Fibroblast of peridontal ligament (primary cell): ENCODE measurements around the gene ELL.

Experiments used
- DNase-seq: peaks from one replicate; pipeline ENCODE4 v3.0.0-alpha.2; 2010; ENCODE audit errors: extremely low read depth

ELL gene

GRCh38 chr19:18446811-18447359 lies 75.0 kb downstream of the ELL start:
- no peak for DNase-seq

GRCh38 chr19:18446145-18446810 lies 75.6 kb downstream of the ELL start:
- DNase-seq: no peak

GRCh38 chr19:18445262-18445948 lies 76.5 kb downstream of the ELL start:
- DNase-seq: no peak

GRCh38 chr19:18444513-18444912 lies 77.4 kb downstream of the ELL start:
- no peak for DNase-seq

GRCh38 chr19:18443831-18444230 lies 78.0 kb downstream of the ELL start:
- DNase-seq: no peak

GRCh38 chr19:18443406-18443805 lies 78.5 kb downstream of the ELL start:
- no peak for DNase-seq

GRCh38 chr19:18442941-18443340 lies 78.9 kb downstream of the ELL start:
- no peak for DNase-seq

GRCh38 chr19:18441804-18442788 lies 79.8 kb downstream of the ELL start:
- no peak for DNase-seq

- no peak for DNase-seq
Measured at GRCh38 chr19:18440936-18441803, 80.7 kb downstream of the ELL start.

- DNase-seq: no peak
Measured at GRCh38 chr19:18440415-18440877, 81.4 kb downstream of the ELL start.

- no peak for DNase-seq
Measured at GRCh38 chr19:18439910-18440237, 82.0 kb downstream of the ELL start.

GRCh38 chr19:18439025-18439909 lies 82.6 kb downstream of the ELL start:
- no peak for DNase-seq

GRCh38 chr19:18438331-18439024 lies 83.4 kb downstream of the ELL start:
- DNase-seq: no peak

- no peak for DNase-seq
Measured at GRCh38 chr19:18437491-18438330, 84.2 kb downstream of the ELL start, which contains the start of gene ISYNA1. ISYNA1 (minus strand) TSS chr19:18438133; CDS start chr19:18437979, 154 bp downstream.

GRCh38 chr19:18436671-18437490 lies 85.0 kb downstream of the ELL start:
- peak; percentile 64 for DNase-seq

GRCh38 chr19:18435842-18436670 lies 85.8 kb downstream of the ELL start:
- no peak for DNase-seq
